Panc1 (cell line): ENCODE results near the gene FGR.

Experiments
- CTCF ChIP-seq: fragments of 450-650 bp; IDR thresholded peaks from 2 replicates; pipeline ENCODE4 v1.5.1; 2017; ENCODE audit warnings: mild to moderate bottlenecking
- POLR2AphosphoS5 ChIP-seq: IDR thresholded peaks from 2 replicates; pipeline ENCODE4 v1.6.1; 2012; ENCODE audit warnings: mild to moderate bottlenecking, low read depth, low read length, moderate library complexity
- REST ChIP-seq, 2 experiments: IDR thresholded peaks; 2 replicates each; pipeline ENCODE4 v1.6.1; 2011 to 2012; ENCODE audit warnings: low read depth in 2 of 2, control low read depth in 1 of 2, low read length in 1 of 2, mild to moderate bottlenecking in 1 of 2, moderate library complexity in 1 of 2; ENCODE audit not compliant: insufficient read depth in 1 of 2
- SIN3A ChIP-seq: IDR thresholded peaks from 2 replicates; pipeline ENCODE4 v1.6.1; 2012; ENCODE audit warnings: low read depth, mild to moderate bottlenecking, low read length, moderate library complexity, borderline replicate concordance; ENCODE audit not compliant: insufficient read depth
- TCF7L2 ChIP-seq: IDR thresholded peaks from 2 replicates; pipeline ENCODE4 v1.6.1; 2011; ENCODE audit warnings: mild to moderate bottlenecking, low read depth, low read length, inconsistent platforms

GRCh38 chr1:27634985-27635367, at the start of gene FGR:
- no peak for TF ChIP-seq CTCF
- TF ChIP-seq POLR2AphosphoS5 = no peak
- no peak for TF ChIP-seq SIN3A
- no peak for TF ChIP-seq TCF7L2
- no peak for TF ChIP-seq REST (IDR thresholded peaks at IDR 0.05; ENCODE audit: insufficient read depth in 1 of 2, low read depth in 2 of 2, low read length in 1 of 2)
